Keratinocyte (primary cell): ENCODE data around the gene IL1RAPL1.
"Not testable (repeated sequence)": the region's sequence is repeated elsewhere in the genome, so short reads cannot be mapped to it uniquely, and the experiment has no call there.

Experiments used
- EZH2 ChIP-seq: IDR thresholded peaks from one replicate; pipeline ENCODE4 v1.6.1; 2012; ENCODE audit warnings: inconsistent platforms, mild to moderate bottlenecking, low read length, moderate library complexity
- TF ChIP-seq, protein P1 (sequence below), 3 experiments: IDR thresholded peaks in 1 of 3; conservative IDR thresholded peaks in 1 of 3; optimal IDR thresholded peaks in 1 of 3; 2 replicates in 2 of 3; 3 replicates in 1 of 3; pipeline versions ENCODE3 to v1.5.1; 2011; ENCODE audit warnings: low read length in 3 of 3, mild to moderate bottlenecking in 3 of 3, moderate library complexity in 2 of 3, control low read depth in 1 of 3, inconsistent platforms in 1 of 3; ENCODE audit not compliant: insufficient read depth in 2 of 3; ENCODE audit errors: extremely low read depth in 1 of 3

DNA sequence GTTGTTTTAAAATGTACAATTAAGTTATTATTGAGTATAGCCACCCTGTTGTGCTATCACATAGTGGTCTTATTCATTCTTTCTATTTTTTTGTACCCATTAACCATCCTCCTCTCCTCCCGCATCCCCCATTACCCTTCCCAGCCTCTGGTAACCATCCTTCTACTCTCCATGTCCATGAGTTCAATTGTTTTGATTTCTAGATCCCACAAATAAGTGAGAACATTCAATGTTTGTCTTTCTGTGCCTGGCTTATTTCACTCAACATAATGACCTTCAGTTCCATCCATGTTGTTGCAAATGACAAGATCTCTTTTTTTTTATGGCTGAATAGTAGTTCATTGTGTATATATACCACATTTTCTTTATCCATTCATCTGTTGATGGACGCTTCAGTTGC, 179.3 kb downstream of the IL1RAPL1 start:
- TF ChIP-seq, protein P1, sequence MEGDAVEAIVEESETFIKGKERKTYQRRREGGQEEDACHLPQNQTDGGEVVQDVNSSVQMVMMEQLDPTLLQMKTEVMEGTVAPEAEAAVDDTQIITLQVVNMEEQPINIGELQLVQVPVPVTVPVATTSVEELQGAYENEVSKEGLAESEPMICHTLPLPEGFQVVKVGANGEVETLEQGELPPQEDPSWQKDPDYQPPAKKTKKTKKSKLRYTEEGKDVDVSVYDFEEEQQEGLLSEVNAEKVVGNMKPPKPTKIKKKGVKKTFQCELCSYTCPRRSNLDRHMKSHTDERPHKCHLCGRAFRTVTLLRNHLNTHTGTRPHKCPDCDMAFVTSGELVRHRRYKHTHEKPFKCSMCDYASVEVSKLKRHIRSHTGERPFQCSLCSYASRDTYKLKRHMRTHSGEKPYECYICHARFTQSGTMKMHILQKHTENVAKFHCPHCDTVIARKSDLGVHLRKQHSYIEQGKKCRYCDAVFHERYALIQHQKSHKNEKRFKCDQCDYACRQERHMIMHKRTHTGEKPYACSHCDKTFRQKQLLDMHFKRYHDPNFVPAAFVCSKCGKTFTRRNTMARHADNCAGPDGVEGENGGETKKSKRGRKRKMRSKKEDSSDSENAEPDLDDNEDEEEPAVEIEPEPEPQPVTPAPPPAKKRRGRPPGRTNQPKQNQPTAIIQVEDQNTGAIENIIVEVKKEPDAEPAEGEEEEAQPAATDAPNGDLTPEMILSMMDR (optimal IDR thresholded peaks at IDR 0.05 in 1 of 3, IDR thresholded peaks at IDR 0.05 in 1 of 3, conservative IDR thresholded peaks at IDR 0.05 in 1 of 3; ENCODE audit: extremely low read depth in 1 of 3, insufficient read depth in 2 of 3, low read length in 3 of 3) = not testable (repeated sequence)
- TF ChIP-seq EZH2 = not testable (repeated sequence)
